ENCODE data around the gene RIPK4. TPM values are rescaled to one million over a fixed set of nuclear protein-coding genes. Genes with fewer than 3 reads are reported as not detected.
A peak's percentile ranks its signal among the peaks of the same experiment; 100 is the strongest.
"Not testable (repeated sequence)": the region's sequence is repeated elsewhere in the genome, so short reads cannot be mapped to it uniquely, and the experiment has no call there.

The RIPK4 gene
- polyA plus RNA-seq, 5 donors: 7.0 to 9.4 (median 7.7) TPM

GRCh38 chr21:41796476-41797080 is 29.7 kb upstream of the RIPK4 start:
- DNase-seq: no peak

DNA sequence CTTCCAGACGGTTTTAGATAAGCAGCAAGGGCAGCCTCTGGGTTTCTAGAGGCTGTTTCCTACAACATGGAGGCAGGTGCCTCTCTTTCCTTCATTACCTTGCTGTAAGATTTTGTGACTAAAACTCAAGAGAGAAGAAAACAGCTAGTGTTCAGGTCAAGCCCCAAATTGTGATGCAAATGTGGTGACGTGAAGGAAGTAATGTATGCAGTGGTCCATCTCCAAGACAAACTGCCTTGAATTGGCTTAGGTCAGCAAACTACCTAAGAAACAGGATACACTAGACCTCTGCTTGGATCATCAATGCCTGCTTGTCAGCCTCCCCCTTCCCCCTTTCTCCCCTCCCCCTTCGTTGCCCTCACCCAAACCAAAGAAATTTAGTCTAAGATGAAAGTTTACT is 28.9 kb upstream of the RIPK4 start:
- DNase-seq: no peak

- DNase-seq: no peak
Measured at GRCh38 chr21:41794600-41794999, 27.7 kb upstream of the RIPK4 start.

DNA sequence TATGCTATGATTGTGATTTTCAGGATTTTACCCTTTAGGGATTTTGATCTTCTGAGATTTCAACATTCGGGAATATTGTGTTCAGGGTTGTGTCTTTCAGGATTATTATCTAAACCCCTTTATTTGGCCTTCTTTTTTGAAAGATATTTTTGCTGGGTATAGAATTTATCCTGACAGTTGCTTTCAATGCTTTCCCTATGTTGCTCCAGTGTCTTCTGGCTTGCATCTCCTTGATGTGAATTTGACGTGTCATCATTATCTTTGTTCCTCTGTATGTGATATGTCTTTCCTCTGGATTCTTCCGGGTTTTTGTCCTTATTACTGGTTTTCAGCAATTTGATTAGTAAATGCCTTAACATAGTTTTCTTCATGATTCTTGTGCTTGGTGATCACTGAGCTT is 25.9 kb upstream of the RIPK4 start:
- no peak for DNase-seq

DNA sequence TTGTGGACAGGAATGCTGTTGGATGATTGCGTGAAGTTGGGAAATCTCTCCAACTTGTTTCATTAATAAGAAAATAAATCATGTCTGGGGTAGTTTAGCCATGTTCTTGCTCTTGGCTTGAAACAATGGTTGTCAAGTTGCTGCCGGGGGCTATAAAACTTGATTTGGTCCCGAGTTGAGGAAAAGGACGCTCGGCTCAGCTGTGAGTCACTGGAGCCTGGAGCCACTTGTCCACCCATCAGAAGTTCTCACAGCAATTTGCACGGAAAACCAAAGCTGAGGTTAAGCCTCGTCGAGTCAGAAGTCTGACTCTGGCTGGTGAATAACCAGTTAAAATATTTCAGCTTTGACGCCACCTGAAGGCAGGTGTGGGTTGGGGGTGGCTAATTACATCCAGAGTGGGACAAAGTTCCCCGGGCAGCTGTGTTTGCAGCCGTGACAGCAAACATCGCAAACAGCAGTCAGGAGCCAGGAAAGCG is 19.7 kb upstream of the RIPK4 start:
- DNase-seq: no peak

GRCh38 chr21:41785262-41785661 is 18.4 kb upstream of the RIPK4 start:
- not testable (repeated sequence) for DNase-seq

GRCh38 chr21:41784456-41785102 is 17.7 kb upstream of the RIPK4 start:
- DNase-seq: no peak

DNA sequence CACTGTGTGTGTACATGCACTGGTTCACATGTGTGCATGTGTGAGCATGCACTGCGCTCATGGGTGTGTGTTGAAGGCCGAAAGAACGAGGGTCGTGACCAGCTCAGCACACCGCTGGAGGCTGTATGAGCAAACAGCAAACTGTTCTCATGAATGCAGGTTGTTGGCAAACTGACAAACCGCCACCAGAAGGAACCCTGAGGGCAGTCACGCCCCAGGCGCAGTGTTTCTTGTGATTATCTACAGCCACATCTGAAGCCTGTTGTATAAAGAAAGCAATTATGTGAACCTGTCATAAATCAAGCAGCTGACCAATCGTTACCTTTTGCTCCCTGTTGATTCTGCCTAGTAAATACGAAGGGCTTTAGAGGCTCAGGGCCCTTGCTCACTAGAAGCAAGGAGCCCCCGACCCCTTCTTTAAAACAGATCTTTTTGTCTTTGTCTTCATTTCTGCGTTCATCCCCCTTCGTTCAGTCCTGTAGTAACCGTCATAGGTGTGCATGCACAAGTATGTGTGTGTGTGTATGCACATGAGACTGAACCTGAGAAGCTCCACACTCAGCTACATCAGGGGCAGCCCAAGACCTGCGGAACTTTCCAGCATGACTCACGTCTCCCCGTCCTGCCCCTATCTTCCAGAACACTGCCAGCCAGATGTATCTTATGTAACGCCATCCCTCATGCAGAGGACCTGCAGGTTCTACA is 16.8 kb upstream of the RIPK4 start:
- no peak for DNase-seq

DNA sequence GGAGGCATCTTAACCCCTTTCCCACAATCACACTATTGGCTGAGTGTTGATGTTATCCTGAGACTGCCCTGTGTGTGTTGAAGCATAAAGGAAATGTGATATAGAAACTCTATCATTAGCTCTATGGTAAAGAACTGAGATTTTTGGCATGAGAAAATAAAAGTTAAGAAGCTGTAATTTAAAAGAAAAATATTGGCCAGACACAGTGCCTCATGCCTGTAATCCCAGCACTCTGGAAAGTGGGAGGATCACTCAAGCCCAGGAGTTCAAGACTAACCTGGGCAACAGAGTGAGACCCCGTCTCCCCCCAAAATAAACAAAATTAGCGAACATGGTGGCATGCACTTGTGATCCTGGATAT is 14.2 kb upstream of the RIPK4 start:
- no peak for DNase-seq

- no peak for DNase-seq
Measured at GRCh38 chr21:41780337-41781049, 13.6 kb upstream of the RIPK4 start.

GRCh38 chr21:41779659-41780058 is 12.8 kb upstream of the RIPK4 start:
- DNase-seq: no peak

GRCh38 chr21:41778930-41779600 is 12.2 kb upstream of the RIPK4 start:
- DNase-seq: no peak

DNA sequence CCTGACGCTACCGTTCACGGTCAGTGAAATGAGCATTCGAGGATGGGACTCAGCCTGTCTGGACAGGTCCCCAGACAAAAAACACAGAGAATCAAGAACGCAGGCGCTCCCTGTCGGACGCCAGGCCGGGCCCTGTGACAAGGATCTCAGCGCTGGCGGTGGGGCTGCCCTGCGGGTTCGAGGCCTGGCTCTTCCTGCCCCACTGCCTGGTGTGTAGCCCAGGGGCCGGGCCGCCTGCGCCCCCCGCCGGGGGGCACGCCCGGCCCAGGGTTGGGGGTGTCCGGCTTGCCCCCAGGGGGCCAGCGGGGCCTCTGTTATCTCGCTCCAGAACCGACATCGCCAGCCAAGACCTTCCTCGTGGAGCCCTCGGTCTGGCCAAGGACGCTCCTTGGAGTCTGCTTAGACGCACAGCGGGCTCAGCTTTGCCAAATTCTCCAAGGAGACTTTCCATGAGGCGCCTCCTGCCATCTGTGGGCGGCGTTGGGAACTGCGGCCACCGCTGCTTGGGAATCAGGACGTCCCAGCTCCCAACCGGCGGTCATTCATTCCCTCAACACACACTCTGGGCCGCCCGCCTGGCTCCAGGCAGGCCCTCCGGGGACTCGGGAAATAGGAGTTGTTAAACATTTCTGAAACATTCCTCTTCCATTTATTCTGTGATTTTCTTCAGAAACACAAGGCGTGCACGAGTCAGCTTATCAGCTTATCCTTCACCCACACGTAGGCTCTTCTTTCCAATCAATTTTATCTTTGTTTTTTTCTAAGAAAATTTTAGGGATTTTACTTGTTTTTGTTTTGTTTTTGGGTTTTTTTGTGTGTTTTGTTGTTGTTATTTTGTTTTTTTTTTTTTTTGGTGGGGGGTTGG is 11.3 kb upstream of the RIPK4 start:
- peak; percentile 67 to 83 for DNase-seq

DNA sequence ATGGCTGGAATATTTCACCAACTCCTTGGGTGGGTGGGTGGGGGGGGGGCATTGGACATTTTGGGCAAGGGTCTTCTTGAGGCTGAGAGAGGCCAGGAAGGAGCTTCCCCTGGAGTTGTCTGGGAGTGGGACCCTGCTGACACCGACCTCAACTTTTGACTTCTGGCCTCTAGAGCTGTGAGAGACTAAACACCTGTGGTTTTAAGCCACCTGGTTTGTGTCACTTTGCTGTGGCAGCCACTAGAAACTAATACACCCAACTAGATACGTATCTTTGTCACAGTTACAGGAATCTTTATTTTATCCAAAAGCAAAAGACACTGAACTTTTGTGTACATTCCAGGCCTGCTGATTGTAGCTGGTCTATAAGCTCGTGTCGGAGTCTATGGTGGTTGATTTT is 9.9 kb upstream of the RIPK4 start:
- no peak for DNase-seq

DNA sequence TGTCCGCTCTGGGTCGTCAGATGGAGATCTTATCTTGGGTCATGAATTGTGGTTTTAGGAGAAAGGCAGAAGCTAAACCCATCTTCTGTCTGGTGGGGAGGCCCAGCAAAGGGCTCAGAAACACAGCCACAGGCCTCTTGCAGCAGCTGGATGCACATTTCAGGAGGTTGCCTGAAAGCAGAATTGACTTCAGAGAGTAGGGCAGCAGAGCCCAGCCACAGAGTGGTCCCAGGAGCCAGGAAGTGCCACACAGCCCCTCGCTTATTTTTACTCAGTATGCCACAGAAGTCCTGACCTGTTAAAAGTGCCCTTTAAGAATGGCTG is 8.3 kb upstream of the RIPK4 start:
- no peak for DNase-seq

- DNase-seq: no peak
Measured at GRCh38 chr21:41774467-41775148, 7.8 kb upstream of the RIPK4 start.

GRCh38 chr21:41772351-41773080 is 5.7 kb upstream of the RIPK4 start:
- DNase-seq: no peak

GRCh38 chr21:41771625-41771945 is 4.7 kb upstream of the RIPK4 start:
- no peak for DNase-seq

- no peak for DNase-seq
Measured at GRCh38 chr21:41770901-41771624, 4.2 kb upstream of the RIPK4 start.

Measured in right lung (tissue), 5 donors.